Measurements from ENCODE around the gene PARD3B.

- TF ChIP-seq CTCF (IDR thresholded peaks at IDR 0.05; ENCODE audit: low read depth, low read length), result no peak
- TF ChIP-seq POLR2A (IDR thresholded peaks at IDR 0.05; ENCODE audit: extremely low read depth, insufficient read length), result no peak
Observed at GRCh38 chr2:205593891-205594290, 1048.6 kb downstream of the PARD3B start.
